Neural crest cell (in vitro differentiated cells): ENCODE results near the gene INPP5B. TPM values are rescaled to one million over a fixed set of nuclear protein-coding genes. Genes with fewer than 3 reads are reported as not detected.

Source experiments
- DNase-seq: peaks from one replicate; pipeline ENCODE4 v3.0.0; 2021; ENCODE audit warnings: low read depth, mixed read lengths, low spot score
- H3K27ac Mint-ChIP-seq: one replicate; pipeline ENCODE4 v1.8.0; 2021; ENCODE audit warnings: mild to moderate bottlenecking, mixed read lengths; ENCODE audit not compliant: unreplicated experiment
- H3K27me3 Mint-ChIP-seq: 2 replicates; pipeline ENCODE4 v1.8.0; 2021; ENCODE audit warnings: low read depth, mild to moderate bottlenecking, mixed read lengths
- H3K36me3 Mint-ChIP-seq: 2 replicates; pipeline ENCODE4 v1.8.0; 2021; ENCODE audit warnings: low read depth, mild to moderate bottlenecking, mixed read lengths
- H3K4me1 Mint-ChIP-seq: 2 replicates; pipeline ENCODE4 v1.8.0; 2021; ENCODE audit warnings: mixed read lengths
- H3K4me3 Mint-ChIP-seq: one replicate; pipeline ENCODE4 v1.8.0; 2021; ENCODE audit warnings: mild to moderate bottlenecking, mixed read lengths
- H3K9me3 Mint-ChIP-seq: 2 replicates; pipeline ENCODE4 v1.8.0; 2021; ENCODE audit warnings: mixed read lengths
- total RNA-seq: library from RNA; stranded (reverse); gene quantifications from 2 replicates; pipeline ENCODE4 v1.2.1, GENCODE V29; 2021
- TF ChIP-seq, protein P1 (sequence below): fragments of 200-600 bp; sonication (generic); conservative IDR thresholded peaks from 2 replicates; pipeline ENCODE4 v1.5.0; 2021; ENCODE audit warnings: antibody characterized with exemption, mild to moderate bottlenecking

Gene INPP5B
- total RNA-seq, 1 donor from 2014 or later: 19.1 TPM

DNA sequence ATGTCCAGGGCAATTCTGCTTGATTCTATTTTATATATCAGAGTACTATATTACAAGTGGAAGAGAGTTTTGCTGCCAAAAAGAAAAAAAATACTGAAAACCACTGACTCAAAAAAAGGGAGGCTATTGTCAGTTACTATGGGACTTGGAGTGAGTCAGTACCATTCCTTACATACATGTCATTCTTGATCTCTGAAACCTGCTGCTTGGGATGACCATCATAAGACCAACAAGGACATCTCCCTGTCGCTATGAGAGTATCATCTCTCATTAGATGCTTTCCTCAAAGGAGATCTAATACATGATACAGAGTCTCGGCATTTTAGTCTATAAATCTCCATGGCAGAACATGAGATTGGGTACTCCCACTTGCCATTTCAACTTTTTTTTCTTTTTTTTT, 11.8 kb upstream of the INPP5B start:
- Mint-ChIP-seq H3K9me3 (no peaks in the 10 kb centered on the region), H3K27ac (no peak overlapping the region), H3K36me3 (peaks cover 12% of the 10 kb centered on the region), H3K27me3 (no peaks in the 10 kb centered on the region), H3K4me1 (no peaks in the 10 kb centered on the region), H3K4me3 (no peak overlapping the region)
- TF ChIP-seq, protein P1, sequence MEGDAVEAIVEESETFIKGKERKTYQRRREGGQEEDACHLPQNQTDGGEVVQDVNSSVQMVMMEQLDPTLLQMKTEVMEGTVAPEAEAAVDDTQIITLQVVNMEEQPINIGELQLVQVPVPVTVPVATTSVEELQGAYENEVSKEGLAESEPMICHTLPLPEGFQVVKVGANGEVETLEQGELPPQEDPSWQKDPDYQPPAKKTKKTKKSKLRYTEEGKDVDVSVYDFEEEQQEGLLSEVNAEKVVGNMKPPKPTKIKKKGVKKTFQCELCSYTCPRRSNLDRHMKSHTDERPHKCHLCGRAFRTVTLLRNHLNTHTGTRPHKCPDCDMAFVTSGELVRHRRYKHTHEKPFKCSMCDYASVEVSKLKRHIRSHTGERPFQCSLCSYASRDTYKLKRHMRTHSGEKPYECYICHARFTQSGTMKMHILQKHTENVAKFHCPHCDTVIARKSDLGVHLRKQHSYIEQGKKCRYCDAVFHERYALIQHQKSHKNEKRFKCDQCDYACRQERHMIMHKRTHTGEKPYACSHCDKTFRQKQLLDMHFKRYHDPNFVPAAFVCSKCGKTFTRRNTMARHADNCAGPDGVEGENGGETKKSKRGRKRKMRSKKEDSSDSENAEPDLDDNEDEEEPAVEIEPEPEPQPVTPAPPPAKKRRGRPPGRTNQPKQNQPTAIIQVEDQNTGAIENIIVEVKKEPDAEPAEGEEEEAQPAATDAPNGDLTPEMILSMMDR: no peak
- DNase-seq: no peak

DNA sequence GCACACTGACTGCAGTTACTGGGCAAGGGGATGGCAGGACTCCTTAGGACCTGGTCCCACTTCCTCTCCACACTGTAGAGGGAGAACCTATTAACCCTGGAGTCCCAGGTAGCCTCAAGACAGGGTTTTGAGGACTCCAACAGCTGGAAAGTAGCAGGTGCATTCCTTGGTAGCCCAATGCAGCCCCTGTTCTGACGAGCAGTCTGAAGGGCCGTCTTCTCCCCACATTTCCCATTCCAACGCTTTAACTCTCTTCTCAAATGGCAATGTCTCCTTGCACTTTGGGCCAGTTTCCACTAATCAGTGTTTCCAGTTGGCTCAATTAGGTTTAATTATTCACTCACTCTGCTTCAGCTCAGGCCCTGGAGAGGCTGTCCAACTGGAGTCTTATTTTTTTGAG, 8.8 kb upstream of the INPP5B start:
- Mint-ChIP-seq H3K36me3 (peaks cover 9% of the 10 kb centered on the region), H3K27me3 (no peaks in the 10 kb centered on the region), H3K4me1 (no peaks in the 10 kb centered on the region), H3K27ac (peak overlapping the region; percentile 57), H3K9me3 (no peaks in the 10 kb centered on the region), H3K4me3 (no peak overlapping the region)
- TF ChIP-seq, protein P1: no peak
- DNase-seq: no peak

DNA sequence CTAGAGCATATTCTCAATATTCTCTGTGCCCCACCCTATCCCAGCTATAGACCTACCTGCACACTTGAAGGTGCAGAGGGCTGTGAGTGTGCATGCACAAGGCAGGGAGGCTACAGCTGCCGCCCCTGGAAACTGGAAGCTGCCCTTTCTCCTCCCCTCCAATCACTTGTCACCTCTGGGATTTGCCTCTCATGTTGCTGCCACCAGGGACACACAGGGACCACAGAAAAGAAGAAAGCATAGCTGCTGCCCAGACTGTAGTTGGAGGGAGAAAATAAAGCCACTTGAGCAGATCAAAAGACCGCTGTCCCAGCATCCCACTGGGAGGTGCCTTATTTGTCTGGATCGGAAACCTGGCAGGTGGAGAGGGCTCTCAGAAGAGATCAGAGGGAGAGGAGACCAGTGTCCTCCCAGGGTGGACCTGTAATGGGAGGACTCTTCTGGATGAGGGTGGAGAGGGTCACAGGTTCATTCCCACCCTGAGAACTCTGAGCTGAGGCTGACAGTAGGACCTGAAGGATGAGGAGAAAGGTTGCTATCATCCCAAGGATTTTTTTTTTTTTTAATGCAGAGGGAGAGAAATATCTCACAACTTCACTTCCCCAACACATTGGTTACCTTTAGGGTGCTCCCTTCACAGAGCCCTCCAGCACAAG, 7.6 kb upstream of the INPP5B start:
- no peak overlapping the region for H3K4me3 Mint-ChIP-seq
- DNase-seq: no peak
- peak overlapping the region; percentile 35 for H3K27ac Mint-ChIP-seq
- no peaks in the 10 kb centered on the region for H3K9me3 Mint-ChIP-seq
- peaks cover 2% of the 10 kb centered on the region for H3K36me3 Mint-ChIP-seq
- TF ChIP-seq, protein P1: no peak
- H3K27me3 Mint-ChIP-seq: no peaks in the 10 kb centered on the region
- no peaks in the 10 kb centered on the region for H3K4me1 Mint-ChIP-seq

DNA sequence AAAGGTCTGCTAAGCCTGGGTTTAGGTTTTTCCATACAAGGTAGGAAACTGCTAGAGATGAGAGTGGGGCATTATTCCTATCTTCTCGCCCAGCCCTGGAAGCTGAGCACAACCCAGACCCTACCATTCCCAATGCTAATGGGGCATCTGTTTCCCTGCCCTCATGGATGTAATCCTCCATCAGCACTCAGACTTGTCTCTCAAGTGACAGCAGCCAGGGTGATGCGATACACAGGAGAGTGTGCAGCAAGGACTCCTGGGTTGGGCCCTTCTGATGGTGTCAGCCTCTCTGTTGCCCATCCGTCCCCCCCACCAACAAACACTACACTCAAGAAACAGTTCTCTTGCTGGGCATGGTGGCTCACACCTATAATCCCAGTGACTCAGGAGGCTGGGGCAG, 5.9 kb upstream of the INPP5B start:
- no peaks in the 10 kb centered on the region for H3K27me3 Mint-ChIP-seq
- H3K4me1 Mint-ChIP-seq: no peaks in the 10 kb centered on the region
- no peaks in the 10 kb centered on the region for H3K9me3 Mint-ChIP-seq
- TF ChIP-seq, protein P1: no peak
- peaks cover 2% of the 10 kb centered on the region for H3K36me3 Mint-ChIP-seq
- no peak overlapping the region for H3K27ac Mint-ChIP-seq
- DNase-seq: no peak
- no peak overlapping the region for H3K4me3 Mint-ChIP-seq

DNA sequence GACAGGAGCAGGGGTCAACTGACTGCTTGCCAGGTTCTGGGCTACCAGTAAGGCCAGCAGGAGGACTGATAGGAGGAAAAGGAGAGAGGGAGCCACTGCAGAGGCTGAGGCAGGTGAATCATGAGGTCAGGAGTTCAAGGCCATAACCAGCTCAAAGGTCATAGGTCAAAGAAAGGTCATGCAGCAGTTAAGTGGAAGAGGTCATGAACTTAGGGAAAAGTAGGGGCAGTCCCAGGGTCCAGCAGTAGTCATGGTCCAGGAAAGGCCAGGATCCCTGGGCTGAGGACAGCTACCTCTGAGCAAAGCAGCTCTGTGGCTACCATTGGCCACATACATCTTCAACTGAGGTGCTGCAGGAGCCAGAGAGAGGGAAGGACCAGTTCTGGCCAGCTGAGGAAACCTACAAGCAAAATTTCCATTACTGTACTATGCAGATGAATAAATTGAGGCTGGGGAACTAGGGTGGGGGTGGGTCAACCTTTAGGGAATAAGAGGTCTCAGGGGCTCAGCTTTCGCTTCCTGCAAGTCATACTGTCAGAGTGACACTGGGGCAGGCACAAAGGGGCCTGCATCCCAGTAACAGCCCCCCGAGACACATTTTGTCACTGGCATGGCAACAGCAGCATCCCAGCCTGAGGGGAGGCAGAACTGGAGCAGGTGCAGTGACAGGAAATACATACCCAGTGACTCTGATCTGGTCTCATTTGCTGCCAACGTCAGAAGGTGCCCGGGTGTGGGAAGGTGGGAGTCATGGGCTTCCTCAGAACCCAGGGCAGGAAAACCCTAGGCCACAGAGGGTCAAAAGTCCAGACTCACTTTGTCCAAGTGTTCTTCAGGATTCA, 5.2 kb upstream of the INPP5B start:
- TF ChIP-seq, protein P1: no peak
- no peak for DNase-seq
- Mint-ChIP-seq H3K9me3 (no peaks in the 10 kb centered on the region), H3K27ac (no peak overlapping the region), H3K4me1 (peaks cover 5% of the 10 kb centered on the region), H3K27me3 (no peaks in the 10 kb centered on the region), H3K4me3 (no peak overlapping the region), H3K36me3 (no peaks in the 10 kb centered on the region)
